PFSK-1 (cell line): ENCODE data around the gene AVPR1B.

ENCODE experiments used
- FOXP2 ChIP-seq: optimal IDR thresholded peaks from 2 replicates; pipeline ENCODE3; 2011; ENCODE audit warnings: borderline replicate concordance, control low read depth, inconsistent platforms; ENCODE audit not compliant: insufficient read depth; ENCODE audit errors: extremely low read length, extremely low read depth
- POLR2AphosphoS5 ChIP-seq: IDR thresholded peaks from 2 replicates; pipeline ENCODE4 v1.6.1; 2012; ENCODE audit warnings: low read depth, mild to moderate bottlenecking, control low read depth, low read length, moderate library complexity
- REST ChIP-seq, 2 experiments: IDR thresholded peaks; 2 replicates each; pipeline versions ENCODE4 v1.6.1 to v1.8.0; 2011 to 2012; ENCODE audit warnings: low read depth in 2 of 2, low read length in 2 of 2, control low read depth in 1 of 2, inconsistent platforms in 1 of 2, mild to moderate bottlenecking in 1 of 2, moderate library complexity in 1 of 2; ENCODE audit not compliant: insufficient read depth in 1 of 2
- SIN3A ChIP-seq: IDR thresholded peaks from 2 replicates; pipeline ENCODE4 v1.6.1; 2012; ENCODE audit warnings: mild to moderate bottlenecking, low read length, moderate library complexity, borderline replicate concordance; ENCODE audit not compliant: insufficient read depth
- TAF1 ChIP-seq: IDR thresholded peaks from 2 replicates; pipeline ENCODE4 v1.6.1; 2012; ENCODE audit warnings: low read length, control low read depth, borderline replicate concordance; ENCODE audit not compliant: insufficient read depth

The AVPR1B gene

GRCh38 chr1:206067486-206068227, 49.5 kb downstream of the AVPR1B start:
- TF ChIP-seq TAF1 (no peak), POLR2AphosphoS5 (no peak), REST (IDR thresholded peaks at IDR 0.05; ENCODE audit: insufficient read depth in 1 of 2, low read depth in 2 of 2, low read length in 2 of 2) (no peak), SIN3A (no peak), FOXP2 (no peak)

GRCh38 chr1:206066479-206067171, 50.6 kb downstream of the AVPR1B start:
- TF ChIP-seq REST (IDR thresholded peaks at IDR 0.05; ENCODE audit: insufficient read depth in 1 of 2, low read depth in 2 of 2, low read length in 2 of 2), result no peak
- no peak for TF ChIP-seq SIN3A
- TF ChIP-seq FOXP2, result no peak
- no peak for TF ChIP-seq POLR2AphosphoS5
- TF ChIP-seq TAF1, result no peak

GRCh38 chr1:206065547-206066145, 51.5 kb downstream of the AVPR1B start:
- TF ChIP-seq FOXP2 (no peak), TAF1 (no peak), SIN3A (no peak), REST (IDR thresholded peaks at IDR 0.05; ENCODE audit: insufficient read depth in 1 of 2, low read depth in 2 of 2, low read length in 2 of 2) (no peak), POLR2AphosphoS5 (no peak)

GRCh38 chr1:206062464-206062863, 54.7 kb downstream of the AVPR1B start:
- TF ChIP-seq SIN3A, result no peak
- no peak for TF ChIP-seq FOXP2
- no peak for TF ChIP-seq TAF1
- no peak for TF ChIP-seq POLR2AphosphoS5
- TF ChIP-seq REST (IDR thresholded peaks at IDR 0.05; ENCODE audit: insufficient read depth in 1 of 2, low read depth in 2 of 2, low read length in 2 of 2), result no peak
